ENCODE measurements around the gene TIMM22. TPM values are rescaled to one million over a fixed set of nuclear protein-coding genes. Genes with fewer than 3 reads are reported as not detected.

The TIMM22 gene
- total and polyA plus RNA-seq, 3 donors from 2014 or later = 18.2 to 19.1 (median 18.3) TPM

GRCh38 chr17:1036171-1036844 lies 39.4 kb downstream of the TIMM22 start:
- H3K9me3 ChIP-seq = no peaks in the 10 kb centered on the region
- no peaks in the 10 kb centered on the region for H3K36me3 ChIP-seq (ENCODE audit: low read depth, missing control alignments)
- TF ChIP-seq CTCF (IDR thresholded peaks at IDR 0.05) = no peak
- no peak for TF ChIP-seq POLR2A (IDR thresholded peaks at IDR 0.05)
- no peaks in the 10 kb centered on the region for H3K27me3 ChIP-seq
- intact Hi-C loops (cut with DNase I; ENCODE audit: low total_unique reads) = no loop called here
- no peak for DNase-seq
- H3K4me3 ChIP-seq = no peak overlapping the region
- H3K27ac ChIP-seq = no peak overlapping the region
- peaks cover 14% of the 10 kb centered on the region for H3K4me1 ChIP-seq
- 89 to 90% methylated on average over 23 to 24 of the region's 24 CpGs for WGBS, 2 donors

- H3K9me3 ChIP-seq = no peaks in the 10 kb centered on the region
- H3K4me3 ChIP-seq = no peak overlapping the region
- 91 to 100% methylated on average over 2 of the region's 2 CpGs for WGBS, 2 donors
- peak overlapping the region in 1 of 2 donors; percentile 23 for H3K27ac ChIP-seq
- intact Hi-C loops (cut with DNase I; ENCODE audit: low total_unique reads) = no loop called here
- TF ChIP-seq POLR2A (IDR thresholded peaks at IDR 0.05) = no peak
- no peak for TF ChIP-seq CTCF (IDR thresholded peaks at IDR 0.05)
- no peaks in the 10 kb centered on the region for H3K36me3 ChIP-seq (ENCODE audit: low read depth, missing control alignments)
- H3K27me3 ChIP-seq = no peaks in the 10 kb centered on the region
- peaks cover 11% of the 10 kb centered on the region for H3K4me1 ChIP-seq
- DNase-seq = no peak
Measured at GRCh38 chr17:1036845-1037237, 39.9 kb downstream of the TIMM22 start.

GRCh38 chr17:1037238-1037879 lies 40.4 kb downstream of the TIMM22 start:
- peaks cover 6% of the 10 kb centered on the region for H3K4me1 ChIP-seq
- TF ChIP-seq CTCF (IDR thresholded peaks at IDR 0.05) = no peak
- no peak for TF ChIP-seq POLR2A (IDR thresholded peaks at IDR 0.05)
- no peaks in the 10 kb centered on the region for H3K9me3 ChIP-seq
- no peak overlapping the region for H3K4me3 ChIP-seq
- intact Hi-C loops (cut with DNase I; ENCODE audit: low total_unique reads) = no loop called here
- 62 to 78% methylated on average over 19 of the region's 19 CpGs for WGBS, 2 donors
- H3K27ac ChIP-seq = peak overlapping the region in 1 of 2 donors; percentile 23
- DNase-seq = no peak
- H3K36me3 ChIP-seq (ENCODE audit: low read depth, missing control alignments) = no peaks in the 10 kb centered on the region
- H3K27me3 ChIP-seq = no peaks in the 10 kb centered on the region

GRCh38 chr17:1038459-1039122 lies 41.7 kb downstream of the TIMM22 start:
- TF ChIP-seq POLR2A (IDR thresholded peaks at IDR 0.05) (no peak), CTCF (IDR thresholded peaks at IDR 0.05) (no peak)
- peaks cover 6% of the 10 kb centered on the region for H3K4me1 ChIP-seq
- WGBS, 2 donors = 57 to 87% methylated on average over 11 to 31 of the region's 31 CpGs
- intact Hi-C loops (cut with DNase I; ENCODE audit: low total_unique reads) = no loop called here
- H3K4me3 ChIP-seq = no peak overlapping the region
- no peak for DNase-seq
- no peaks in the 10 kb centered on the region for H3K27me3 ChIP-seq
- H3K36me3 ChIP-seq (ENCODE audit: low read depth, missing control alignments) = no peaks in the 10 kb centered on the region
- no peaks in the 10 kb centered on the region for H3K9me3 ChIP-seq
- peak overlapping the region in 1 of 2 donors; percentile 44 for H3K27ac ChIP-seq
